ENCODE results near the gene TAOK2.

TAOK2 gene

GRCh38 chr16:29963021-29963743 is 10.5 kb upstream of the TAOK2 start:
- DNase-seq, result no peak

GRCh38 chr16:29968205-29968604 is 5.5 kb upstream of the TAOK2 start:
- no peak for DNase-seq

DNA sequence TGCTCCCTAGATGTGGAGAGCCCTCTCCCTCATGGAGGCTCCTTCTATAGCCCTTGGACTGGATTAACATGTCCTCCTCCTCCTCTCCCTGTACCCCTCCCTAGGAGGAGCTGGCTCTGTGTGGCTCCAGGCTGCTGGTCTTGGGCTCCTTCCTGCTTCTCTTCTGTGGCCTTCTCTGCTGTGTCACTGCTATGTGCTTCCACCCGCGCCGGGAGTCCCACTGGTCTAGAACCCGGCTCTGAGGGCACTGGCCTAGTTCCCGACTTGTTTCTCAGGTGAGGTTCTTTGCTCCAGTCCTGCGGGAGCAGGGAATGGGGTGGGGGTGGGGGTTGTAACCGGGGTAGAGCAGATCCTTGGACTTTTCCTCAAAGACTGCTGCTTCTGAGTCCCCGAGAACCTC is 2.4 kb upstream of the TAOK2 start:
- no peak for DNase-seq

- no peak for DNase-seq
Observed at GRCh38 chr16:29972500-29972899, 1.2 kb upstream of the TAOK2 start.

GRCh38 chr16:29972992-29973383 is 680 bp upstream of the TAOK2 start:
- DNase-seq, result no peak

DNA sequence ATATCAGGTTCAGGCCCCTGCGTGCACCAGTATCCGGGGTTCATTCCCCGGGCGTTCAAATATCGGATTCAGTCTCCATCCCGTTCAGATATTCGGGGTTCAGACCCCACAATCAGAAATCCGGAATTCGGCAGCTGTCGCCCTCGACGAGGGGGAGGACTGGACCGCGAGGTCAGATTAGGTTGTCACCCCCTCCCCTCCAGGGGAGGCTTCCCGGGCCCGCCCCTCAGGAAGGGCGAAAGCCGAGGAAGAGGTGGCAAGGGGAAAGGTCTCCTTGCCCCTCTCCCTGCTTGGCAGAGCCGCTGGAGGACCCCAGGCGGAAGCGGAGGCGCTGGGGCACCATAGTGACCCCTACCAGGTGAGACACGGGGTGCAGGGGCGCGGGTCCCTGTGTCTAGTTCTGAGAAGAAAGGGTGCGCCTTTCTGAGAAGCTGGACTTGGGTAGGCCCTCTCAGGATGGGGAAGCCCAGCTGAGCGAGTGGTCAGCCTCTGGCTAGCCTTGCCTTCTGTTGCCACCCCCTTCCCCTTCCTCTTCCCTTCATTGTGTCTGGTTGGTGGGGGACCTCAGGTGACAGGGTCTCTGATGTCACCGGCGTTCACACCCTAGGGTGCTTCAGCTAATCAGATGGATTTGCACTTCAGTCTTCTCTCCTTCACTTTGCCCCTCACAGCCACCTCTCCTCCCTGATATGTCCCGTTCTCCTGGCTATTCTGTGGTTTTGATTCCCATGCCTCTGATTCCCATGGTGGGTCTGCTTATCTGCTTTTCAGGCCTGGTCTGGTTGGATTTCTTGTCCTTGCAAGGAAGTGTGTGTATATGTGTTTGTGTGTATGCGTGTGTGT is 844 bp downstream of the TAOK2 start:
- DNase-seq, result no peak

DNA sequence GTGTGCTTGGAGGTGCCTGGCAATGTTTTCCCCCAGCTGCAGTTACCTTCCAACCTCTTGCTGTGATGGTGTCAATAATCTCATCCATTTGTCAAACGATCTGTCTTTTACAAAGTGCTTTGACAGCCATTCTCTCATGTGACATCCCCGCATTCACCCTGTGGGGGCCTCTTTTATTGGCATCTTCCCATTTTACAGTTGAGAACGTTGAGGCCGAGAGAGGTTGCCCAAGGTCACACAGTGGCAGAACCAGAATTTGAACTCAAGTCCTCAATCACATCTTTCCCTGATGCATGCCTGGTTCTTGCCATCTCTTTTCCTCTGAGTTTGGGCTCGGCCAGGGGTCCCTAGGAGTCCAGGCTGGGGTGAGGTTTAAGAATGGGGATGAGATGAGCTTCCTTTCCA is 1.5 kb downstream of the TAOK2 start:
- DNase-seq, result no peak

GRCh38 chr16:29975811-29976511 is 2.3 kb downstream of the TAOK2 start:
- no peak for DNase-seq

DNA sequence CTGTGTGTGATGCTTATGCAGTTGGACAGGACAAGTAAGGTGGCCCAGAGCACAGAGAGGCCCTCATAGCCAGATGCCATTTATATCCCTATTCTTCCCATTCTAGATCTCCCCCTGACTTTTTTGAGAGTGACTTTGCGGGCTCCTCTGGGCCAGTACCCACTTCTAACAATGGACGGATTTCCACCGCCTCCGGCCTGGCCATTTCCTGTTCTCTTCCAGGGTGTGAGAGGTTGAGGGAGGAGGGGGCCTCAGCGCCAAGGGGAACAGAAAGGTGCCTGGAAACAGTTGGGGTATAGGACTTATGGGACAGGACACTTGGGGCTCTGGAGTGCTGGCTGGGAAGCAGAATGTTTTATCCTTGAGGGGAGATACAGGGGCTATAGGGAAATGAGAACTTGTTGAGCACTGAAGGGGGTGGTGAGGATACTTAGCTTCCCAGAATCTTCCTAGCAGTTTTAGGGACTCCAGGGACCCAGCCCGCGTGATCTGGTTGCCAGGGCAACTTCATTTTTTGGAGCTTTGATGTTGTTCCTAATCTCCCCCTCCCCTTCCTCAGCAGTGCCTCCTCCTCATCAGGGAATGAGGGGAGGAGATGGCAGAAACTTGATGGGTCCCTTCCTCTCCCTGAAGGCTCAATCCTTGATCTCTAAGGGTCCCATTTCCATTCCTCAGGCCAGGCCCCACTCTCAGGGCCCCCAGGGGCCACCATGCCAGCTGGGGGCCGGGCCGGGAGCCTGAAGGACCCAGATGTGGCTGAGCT is 3.6 kb downstream of the TAOK2 start:
- no peak for DNase-seq

- DNase-seq, result no peak
Observed at GRCh38 chr16:29978081-29978480, 4.4 kb downstream of the TAOK2 start.

- DNase-seq, result no peak
Observed at GRCh38 chr16:29978564-29979270, 5.0 kb downstream of the TAOK2 start.

- no peak for DNase-seq
Observed at GRCh38 chr16:29982560-29983419, 9.1 kb downstream of the TAOK2 start.

- DNase-seq, result no peak
Observed at GRCh38 chr16:29983420-29984136, 9.9 kb downstream of the TAOK2 start.

DNA sequence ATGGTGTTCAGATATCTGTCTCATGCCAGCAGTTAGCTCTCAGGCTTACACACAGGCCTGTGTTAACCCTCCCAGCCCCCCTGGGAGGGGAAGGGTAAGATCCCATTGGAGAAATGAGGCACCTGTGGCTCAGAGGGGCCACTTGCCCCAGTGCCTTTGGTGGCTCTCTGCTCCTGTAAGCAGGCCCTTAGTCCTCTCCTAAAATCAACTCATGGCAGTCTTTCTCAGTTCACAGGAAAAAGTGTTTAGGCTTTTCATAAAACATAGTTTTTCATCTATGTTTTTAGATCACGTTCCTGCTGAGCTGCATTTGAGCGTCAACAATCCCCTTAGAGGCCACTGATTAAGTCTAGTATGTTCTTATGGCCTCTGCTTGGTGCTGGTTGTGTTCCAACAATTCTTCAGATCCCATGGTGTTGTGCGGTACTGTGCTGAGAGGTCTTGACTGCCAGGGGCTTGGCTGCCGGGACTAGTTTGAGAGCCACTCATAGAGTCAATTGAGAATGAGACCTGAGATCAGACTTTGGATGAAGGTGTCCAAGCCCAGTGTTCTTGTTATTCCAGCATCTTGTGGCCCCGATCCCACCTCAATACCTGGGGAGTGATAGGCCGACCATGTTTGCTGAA is 10.6 kb downstream of the TAOK2 start:
- no peak for DNase-seq

GRCh38 chr16:29984764-29985147 is 11.1 kb downstream of the TAOK2 start:
- no peak for DNase-seq

GRCh38 chr16:29985271-29985811 is 11.7 kb downstream of the TAOK2 start:
- no peak for DNase-seq

DNA sequence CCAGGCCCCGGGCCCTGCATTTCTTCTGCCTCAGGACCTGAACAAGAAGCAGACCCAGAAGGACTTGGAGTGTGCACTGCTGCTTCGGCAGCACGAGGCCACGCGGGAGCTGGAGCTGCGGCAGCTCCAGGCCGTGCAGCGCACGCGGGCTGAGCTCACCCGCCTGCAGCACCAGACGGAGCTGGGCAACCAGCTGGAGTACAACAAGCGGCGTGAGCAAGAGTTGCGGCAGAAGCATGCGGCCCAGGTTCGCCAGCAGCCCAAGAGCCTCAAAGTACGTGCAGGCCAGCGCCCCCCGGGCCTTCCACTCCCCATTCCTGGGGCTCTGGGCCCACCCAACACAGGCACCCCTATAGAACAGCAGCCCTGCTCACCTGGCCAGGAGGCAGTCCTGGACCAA is 12.6 kb downstream of the TAOK2 start:
- no peak for DNase-seq

DNA sequence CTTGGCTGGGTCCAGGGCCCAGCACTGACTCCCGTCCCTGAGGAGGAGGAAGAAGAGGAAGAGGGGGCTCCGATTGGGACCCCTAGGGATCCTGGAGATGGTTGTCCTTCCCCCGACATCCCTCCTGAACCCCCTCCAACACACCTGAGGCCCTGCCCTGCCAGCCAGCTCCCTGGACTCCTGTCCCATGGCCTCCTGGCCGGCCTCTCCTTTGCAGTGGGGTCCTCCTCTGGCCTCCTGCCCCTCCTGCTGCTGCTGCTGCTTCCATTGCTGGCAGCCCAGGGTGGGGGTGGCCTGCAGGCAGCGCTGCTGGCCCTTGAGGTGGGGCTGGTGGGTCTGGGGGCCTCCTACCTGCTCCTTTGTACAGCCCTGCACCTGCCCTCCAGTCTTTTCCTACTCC is 13.3 kb downstream of the TAOK2 start:
- no peak for DNase-seq

- no peak for DNase-seq
Observed at GRCh38 chr16:29987371-29988085, 13.9 kb downstream of the TAOK2 start.
